HL-60 (cell line): Measurements from ENCODE around the gene FAM118A.
A peak's percentile ranks its signal among the peaks of the same experiment; 100 is the strongest.

ENCODE experiments used
- DNase-seq, 2 experiments: peaks; one replicate each; pipeline ENCODE4 v3.0.0-alpha.2; 2010 to 2020; ENCODE audit warnings: low read depth in 1 of 2, low spot score in 1 of 2
- H3K27ac ChIP-seq: fragments of 250-450 bp; sonication (Bioruptor Pico); replicated peaks from 2 replicates; pipeline ENCODE4 v1.5.1; 2020; ENCODE audit warnings: mild to moderate bottlenecking, moderate library complexity
- H3K27me3 ChIP-seq: fragments of 250-450 bp; sonication (Bioruptor Pico); 2 replicates; pipeline ENCODE4 v1.5.1; 2021; ENCODE audit warnings: mild to moderate bottlenecking, moderate library complexity; ENCODE audit not compliant: insufficient read depth, poor library complexity, severe bottlenecking
- H3K4me3 ChIP-seq: replicated peaks from 2 replicates; pipeline ENCODE4 v1.5.1; 2011; ENCODE audit warnings: mild to moderate bottlenecking, control low read depth, low read length; ENCODE audit not compliant: insufficient read depth
- CTCF ChIP-seq: IDR thresholded peaks from one replicate; pipeline ENCODE4 v1.5.1; 2011; ENCODE audit warnings: low read length, control low read depth, inconsistent platforms; ENCODE audit not compliant: insufficient read depth
- GABPA ChIP-seq: IDR thresholded peaks from 2 replicates; pipeline ENCODE4 v1.6.1; 2012; ENCODE audit warnings: low read depth
- POLR2AphosphoS5 ChIP-seq: IDR thresholded peaks from 2 replicates; pipeline ENCODE4 v1.6.1; 2012; ENCODE audit warnings: low read depth
- REST ChIP-seq: IDR thresholded peaks from 2 replicates; pipeline ENCODE4 v1.6.1; 2012; ENCODE audit warnings: low read depth; ENCODE audit not compliant: insufficient replicate concordance
- SPI1 ChIP-seq: IDR thresholded peaks from 2 replicates; pipeline ENCODE4 v1.6.1; 2012; ENCODE audit warnings: low read depth, mild to moderate bottlenecking, borderline replicate concordance

Gene FAM118A

GRCh38 chr22:45312415-45312814 is 2.7 kb downstream of the FAM118A start:
- DNase-seq, result no peak
- Histone ChIP-seq H3K27me3 (no peaks in the 10 kb centered on the region), H3K4me3 (no peak overlapping the region), H3K27ac (no peak overlapping the region)
- TF ChIP-seq SPI1, result no peak
- TF ChIP-seq POLR2AphosphoS5, result no peak
- TF ChIP-seq REST, result no peak
- TF ChIP-seq CTCF, result no peak
- TF ChIP-seq GABPA, result no peak

GRCh38 chr22:45312856-45313255 is 3.1 kb downstream of the FAM118A start:
- Histone ChIP-seq H3K4me3 (no peak overlapping the region), H3K27me3 (no peaks in the 10 kb centered on the region), H3K27ac (no peak overlapping the region)
- no peak for DNase-seq
- TF ChIP-seq POLR2AphosphoS5 (no peak), GABPA (no peak), SPI1 (no peak), REST (no peak), CTCF (no peak)

GRCh38 chr22:45314054-45314721 is 4.5 kb downstream of the FAM118A start:
- TF ChIP-seq SPI1 (no peak), GABPA (no peak), CTCF (no peak), POLR2AphosphoS5 (no peak), REST (no peak)
- peak in 1 of 2 experiments; percentile 39 for DNase-seq
- Histone ChIP-seq H3K4me3 (no peak overlapping the region), H3K27me3 (no peaks in the 10 kb centered on the region), H3K27ac (peak overlapping the region; percentile 42)
